ENCODE results near the gene MSANTD1. TPM values are rescaled to one million over a fixed set of nuclear protein-coding genes. Genes with fewer than 3 reads are reported as not detected.
A peak's percentile ranks its signal among the peaks of the same experiment; 100 is the strongest.
"Not testable (repeated sequence)": the region's sequence is repeated elsewhere in the genome, so short reads cannot be mapped to it uniquely, and the experiment has no call there.

The MSANTD1 gene
- total and polyA plus RNA-seq, 3 experiments from 2014 or later: 0.38 to 0.46 TPM; not detected in 1

- peaks cover 12% of the 10 kb centered on the region for H3K4me1 ChIP-seq (ENCODE audit: insufficient read depth, low read length)
- no peaks in the 10 kb centered on the region for H3K36me3 ChIP-seq (ENCODE audit: insufficient read depth, low read length)
- Mint-ChIP-seq H3K9me3 (peaks cover 0 to 2% (median 0%) of the 10 kb centered on the region in 5 donors), H3K27me3 (peaks cover 0 to 3% of the 10 kb centered on the region in 2 donors), H3K4me3 (peak overlapping the region in 1 of 7 donors; percentile 56), H3K27ac (peak overlapping the region in 1 of 8 donors; percentile 38), H3K4me1 (peaks cover 19 to 32% (median 26%) of the 10 kb centered on the region in 3 donors), H3K36me3 (no peaks in the 10 kb centered on the region)
- H3K9me3 ChIP-seq (ENCODE audit: low read length): no peaks in the 10 kb centered on the region
- no peak for DNase-seq
- CTCF ChIA-PET: no interaction called here
- no peak overlapping the region for H3K27ac ChIP-seq (ENCODE audit: low read depth, low read length)
- no peak overlapping the region for H3K4me3 ChIP-seq (ENCODE audit: low read length)
- POLR2A ChIA-PET: no interaction called here
- no peaks in the 10 kb centered on the region for H3K27me3 ChIP-seq (ENCODE audit: insufficient read depth, low read length, poor library complexity, severe bottlenecking)
These were observed 48.3 kb downstream of the MSANTD1 start for GRCh38 chr4:3297066-3297859.

DNA sequence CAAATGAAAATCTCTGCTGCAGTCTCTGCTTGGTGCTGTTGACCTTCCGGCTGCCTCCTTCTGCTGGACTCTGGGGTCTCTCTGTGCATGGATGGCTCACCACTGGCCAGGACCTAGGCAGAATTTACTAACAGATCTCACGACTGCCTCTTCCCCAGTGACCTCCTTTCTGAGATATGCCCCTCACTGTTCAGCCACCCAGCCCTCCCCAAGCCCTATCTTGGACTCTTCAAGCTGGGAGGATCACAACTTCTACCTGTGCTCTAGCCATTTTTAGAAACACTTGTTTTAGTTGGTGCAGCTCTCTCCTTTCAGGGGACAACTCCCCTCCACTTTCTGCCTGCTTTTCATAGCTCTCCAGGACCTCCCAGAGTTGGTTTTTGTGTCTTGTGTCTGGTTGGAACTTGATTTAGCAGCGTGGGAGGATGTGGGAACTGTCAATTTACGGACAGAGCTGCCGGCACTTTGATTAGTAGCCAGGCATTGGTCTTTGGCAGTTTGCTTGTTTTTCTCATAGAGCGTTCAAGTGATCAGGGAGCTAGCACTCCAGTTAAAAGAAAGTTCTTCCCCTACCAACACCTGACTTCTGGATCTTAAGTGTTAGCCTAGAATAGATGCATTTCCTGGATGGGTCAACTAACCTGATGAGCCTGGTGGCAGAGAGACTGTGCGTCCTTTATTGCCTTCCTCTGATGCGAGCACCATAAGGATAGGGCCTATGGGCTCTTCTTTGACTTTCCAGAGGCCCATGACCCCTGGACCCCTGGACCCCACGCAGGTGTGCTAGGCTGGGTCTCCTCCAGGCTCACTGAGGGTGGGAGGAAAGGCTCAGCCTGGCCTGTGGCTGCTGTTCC is 50.4 kb downstream of the MSANTD1 start:
- H3K4me1 ChIP-seq (ENCODE audit: insufficient read depth, low read length): peaks cover 31% of the 10 kb centered on the region
- H3K4me3 ChIP-seq (ENCODE audit: low read length): no peak overlapping the region
- H3K27me3 Mint-ChIP-seq: peaks cover 0 to 9% of the 10 kb centered on the region in 2 donors
- H3K4me1 Mint-ChIP-seq: peaks cover 31 to 45% (median 37%) of the 10 kb centered on the region in 3 donors
- CTCF ChIA-PET: no interaction called here
- no peaks in the 10 kb centered on the region for H3K27me3 ChIP-seq (ENCODE audit: insufficient read depth, low read length, poor library complexity, severe bottlenecking)
- POLR2A ChIA-PET: no interaction called here
- H3K36me3 ChIP-seq (ENCODE audit: insufficient read depth, low read length): no peaks in the 10 kb centered on the region
- no peak overlapping the region for H3K27ac ChIP-seq (ENCODE audit: low read depth, low read length)
- DNase-seq: no peak
- no peaks in the 10 kb centered on the region for H3K9me3 ChIP-seq (ENCODE audit: low read length)
- peaks cover 0 to 2% (median 0%) of the 10 kb centered on the region in 5 donors for H3K9me3 Mint-ChIP-seq
- peak overlapping the region in 1 of 7 donors; percentile 19 for H3K4me3 Mint-ChIP-seq
- no peaks in the 10 kb centered on the region for H3K36me3 Mint-ChIP-seq
- peak overlapping the region in 2 of 8 donors; percentile 17 to 30 for H3K27ac Mint-ChIP-seq

- peaks cover 33 to 49% (median 40%) of the 10 kb centered on the region in 3 donors for H3K4me1 Mint-ChIP-seq
- peaks cover 3 to 8% of the 10 kb centered on the region in 2 donors for H3K27me3 Mint-ChIP-seq
- no peak overlapping the region for H3K27ac Mint-ChIP-seq
- H3K27me3 ChIP-seq (ENCODE audit: insufficient read depth, low read length, poor library complexity, severe bottlenecking): no peaks in the 10 kb centered on the region
- H3K36me3 ChIP-seq (ENCODE audit: insufficient read depth, low read length): no peaks in the 10 kb centered on the region
- H3K27ac ChIP-seq (ENCODE audit: low read depth, low read length): no peak overlapping the region
- no peak overlapping the region for H3K4me3 ChIP-seq (ENCODE audit: low read length)
- peak in 1 of 5 donors; percentile 40 for DNase-seq
- CTCF ChIA-PET: no interaction called here
- POLR2A ChIA-PET: no interaction called here
- peaks cover 0 to 2% (median 0%) of the 10 kb centered on the region in 5 donors for H3K9me3 Mint-ChIP-seq
- no peaks in the 10 kb centered on the region for H3K36me3 Mint-ChIP-seq
- H3K4me3 Mint-ChIP-seq: peak overlapping the region in 2 of 7 donors; percentile 13 to 19
- peaks cover 38% of the 10 kb centered on the region for H3K4me1 ChIP-seq (ENCODE audit: insufficient read depth, low read length)
- H3K9me3 ChIP-seq (ENCODE audit: low read length): no peaks in the 10 kb centered on the region
These were observed 51.2 kb downstream of the MSANTD1 start for GRCh38 chr4:3299976-3300671.

DNA sequence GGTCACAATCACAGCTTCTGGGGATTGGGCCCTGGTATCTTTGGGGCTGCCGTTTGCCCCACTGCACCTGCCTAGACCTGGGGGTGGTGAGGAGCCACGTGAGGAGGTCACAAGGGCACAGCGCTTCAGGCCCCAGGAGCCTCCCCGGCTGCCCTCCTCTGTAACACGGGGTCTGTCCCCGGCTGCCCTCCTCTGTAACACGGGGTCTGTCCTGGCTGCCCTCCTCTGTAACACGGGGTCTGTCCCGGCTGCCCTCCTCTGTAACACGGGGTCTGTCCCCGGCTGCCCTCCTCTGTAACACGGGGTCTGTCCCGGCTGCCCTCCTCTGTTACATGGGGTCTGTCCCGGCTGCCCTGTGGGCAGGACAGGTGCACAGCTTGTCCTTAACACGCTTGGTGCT is 51.9 kb downstream of the MSANTD1 start:
- DNase-seq: peak in 1 of 5 donors; percentile 35
- H3K9me3 ChIP-seq (ENCODE audit: low read length); H3K27me3 Mint-ChIP-seq; H3K27ac ChIP-seq (ENCODE audit: low read depth, low read length); H3K9me3 Mint-ChIP-seq; H3K36me3 ChIP-seq (ENCODE audit: insufficient read depth, low read length); CTCF ChIA-PET; H3K36me3 Mint-ChIP-seq; POLR2A ChIA-PET; H3K4me3 ChIP-seq (ENCODE audit: low read length); H3K27me3 ChIP-seq (ENCODE audit: insufficient read depth, low read length, poor library complexity, severe bottlenecking): not testable (repeated sequence)
- peaks cover 46% of the 10 kb centered on the region for H3K4me1 ChIP-seq (ENCODE audit: insufficient read depth, low read length)
- peak overlapping the region in 1 of 7 donors; percentile 57 for H3K4me3 Mint-ChIP-seq
- peaks cover 41 to 57% (median 44%) of the 10 kb centered on the region in 3 donors for H3K4me1 Mint-ChIP-seq
- peak overlapping the region in 4 of 8 donors; percentile 37 to 79 (median 49) for H3K27ac Mint-ChIP-seq

DNA sequence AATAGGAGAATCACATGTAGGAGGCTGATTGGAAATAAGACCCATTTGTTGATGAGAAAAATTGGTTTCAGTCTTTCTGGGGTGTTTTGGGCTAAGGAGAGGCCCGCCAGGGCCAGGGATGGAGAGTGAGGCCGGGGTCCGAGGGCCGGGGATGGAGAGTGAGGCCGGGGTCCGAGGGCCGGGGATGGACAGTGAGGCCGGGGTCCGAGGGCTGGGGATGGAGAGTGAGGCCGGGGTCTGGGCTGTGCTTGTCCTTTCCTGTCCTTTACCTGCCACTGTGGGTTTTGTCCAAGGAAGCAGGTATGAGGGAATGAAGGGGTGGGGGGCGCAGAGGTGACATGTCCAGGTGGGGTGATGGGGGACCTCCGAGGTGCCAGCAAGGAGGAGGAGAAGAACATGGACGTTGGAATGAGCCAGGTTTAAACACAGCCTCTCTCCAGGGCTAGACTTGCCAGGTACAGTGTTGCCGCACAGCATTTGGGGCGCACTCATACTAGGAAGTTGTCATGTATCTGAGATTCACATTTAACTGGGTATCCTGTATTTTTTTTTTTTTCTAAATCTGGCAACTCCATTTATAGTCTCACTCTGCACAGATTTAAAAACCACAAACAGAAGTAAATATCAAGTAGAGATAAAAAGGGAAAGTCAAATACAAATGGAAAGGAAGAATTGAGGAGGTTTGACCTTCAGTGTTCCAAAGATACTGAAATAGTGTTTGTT is 52.7 kb downstream of the MSANTD1 start:
- Histone ChIP-seq H3K4me3 (ENCODE audit: low read length) (peak overlapping the region; percentile 62), H3K4me1 (ENCODE audit: insufficient read depth, low read length) (peaks cover 53% of the 10 kb centered on the region), H3K27me3 (ENCODE audit: insufficient read depth, low read length, poor library complexity, severe bottlenecking) (no peaks in the 10 kb centered on the region), H3K9me3 (ENCODE audit: low read length) (no peaks in the 10 kb centered on the region), H3K36me3 (ENCODE audit: insufficient read depth, low read length) (no peaks in the 10 kb centered on the region), H3K27ac (ENCODE audit: low read depth, low read length) (no peak overlapping the region)
- DNase-seq: peak in 1 of 5 donors; percentile 45
- H3K36me3 Mint-ChIP-seq: no peaks in the 10 kb centered on the region
- ChIA-PET POLR2A (no interaction called here), CTCF (no interaction called here)
- H3K27me3 Mint-ChIP-seq: peaks cover 8% of the 10 kb centered on the region in 2 donors
- H3K9me3 Mint-ChIP-seq: peaks cover 0 to 2% (median 0%) of the 10 kb centered on the region in 5 donors
- H3K4me3 Mint-ChIP-seq: peak overlapping the region; percentile 57 to 86 (median 81)
- peak overlapping the region; percentile 1 to 98 (median 86) for H3K27ac Mint-ChIP-seq
- H3K4me1 Mint-ChIP-seq: peaks cover 44 to 60% (median 44%) of the 10 kb centered on the region in 3 donors

DNA sequence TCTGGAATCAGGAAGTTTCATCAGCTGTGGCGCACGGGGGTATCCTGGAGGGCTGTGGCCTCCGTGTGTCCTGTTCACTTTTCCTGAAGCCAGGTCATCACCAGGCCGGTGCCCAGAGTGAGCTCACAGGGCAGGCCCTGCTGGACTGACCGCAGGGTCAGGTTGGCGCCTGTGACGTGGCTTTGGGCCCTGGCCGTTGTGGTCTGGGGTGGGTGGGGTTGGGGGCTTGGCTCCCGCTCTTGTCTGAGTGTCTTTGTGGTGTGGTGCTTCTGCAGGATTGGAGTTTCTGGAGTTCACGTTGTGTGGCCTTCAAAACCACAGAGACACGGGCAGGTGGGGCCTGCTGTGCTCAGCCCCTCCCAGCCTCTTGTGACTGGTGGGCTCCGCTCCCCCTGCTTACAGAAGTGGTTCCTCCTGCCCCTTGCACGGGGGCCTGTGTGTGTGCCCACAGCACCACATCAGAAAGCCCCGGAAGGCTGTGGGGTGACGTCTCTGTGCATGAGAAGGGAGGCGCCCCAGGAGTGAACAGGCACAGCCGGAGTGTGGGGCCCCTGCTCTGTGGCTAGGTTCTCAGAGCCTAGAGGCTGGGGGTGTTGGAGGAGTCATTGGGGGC is 53.3 kb downstream of the MSANTD1 start:
- Histone ChIP-seq H3K27me3 (ENCODE audit: insufficient read depth, low read length, poor library complexity, severe bottlenecking) (no peaks in the 10 kb centered on the region), H3K36me3 (ENCODE audit: insufficient read depth, low read length) (no peaks in the 10 kb centered on the region), H3K4me1 (ENCODE audit: insufficient read depth, low read length) (peaks cover 53% of the 10 kb centered on the region), H3K27ac (ENCODE audit: low read depth, low read length) (no peak overlapping the region), H3K4me3 (ENCODE audit: low read length) (peak overlapping the region; percentile 62), H3K9me3 (ENCODE audit: low read length) (no peaks in the 10 kb centered on the region)
- Mint-ChIP-seq H3K27ac (peak overlapping the region; percentile 23 to 99 (median 87)), H3K9me3 (peaks cover 0 to 2% (median 0%) of the 10 kb centered on the region in 5 donors), H3K4me1 (peaks cover 44 to 60% (median 44%) of the 10 kb centered on the region in 3 donors), H3K4me3 (peak overlapping the region; percentile 57 to 92 (median 82)), H3K36me3 (no peaks in the 10 kb centered on the region), H3K27me3 (peaks cover 8% of the 10 kb centered on the region in 2 donors)
- CTCF ChIA-PET: no interaction called here
- POLR2A ChIA-PET: no interaction called here
- peak; percentile 77 to 97 (median 94) for DNase-seq

Measured in CD8-positive, alpha-beta memory T cell (primary cell).